Measurements from ENCODE around the gene GALNT14.

The GALNT14 gene

DNA sequence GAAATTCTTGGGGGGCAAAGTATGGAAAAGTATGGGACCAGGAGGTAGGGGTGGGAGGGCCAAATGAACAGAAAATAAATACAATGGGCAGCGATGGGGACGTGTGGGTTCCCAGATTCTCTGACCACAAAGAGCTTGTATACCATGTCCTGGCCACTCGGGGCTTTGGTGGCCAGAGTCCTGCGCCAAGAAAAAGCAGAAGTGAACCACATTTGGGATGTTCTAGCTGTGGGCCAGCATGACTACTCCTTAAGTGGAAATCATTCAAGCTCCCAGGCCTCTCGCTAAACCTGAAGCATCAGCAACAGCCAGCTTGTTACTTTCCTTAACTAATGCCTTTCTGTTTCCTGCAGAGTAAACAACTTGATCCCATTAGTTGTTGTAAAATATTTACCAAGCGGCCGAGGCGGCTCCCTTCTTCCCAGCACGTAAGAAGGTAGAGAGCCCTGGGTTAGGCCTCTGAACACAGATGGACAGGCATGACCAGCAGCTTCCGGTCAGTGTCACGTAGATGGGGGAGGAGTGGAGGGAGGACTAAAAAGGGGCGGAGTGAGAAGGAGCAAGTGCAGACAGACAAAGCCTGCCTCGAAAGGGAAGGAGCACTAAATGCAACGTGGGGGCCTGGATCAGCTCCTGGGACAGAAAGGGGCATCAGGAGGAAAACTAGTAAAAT, 88.2 kb downstream of the GALNT14 start:
- H3K4me1 ChIP-seq (ENCODE audit: control insufficient read depth, insufficient read depth, low read depth, low read length): peaks cover 16% of the 10 kb centered on the region
- H3K9ac ChIP-seq (ENCODE audit: low read length): no peak overlapping the region
- H3K18ac ChIP-seq (ENCODE audit: low read depth in 1 of 2, low read length in 2 of 2): no peak overlapping the region
- no peak overlapping the region for H2BK120ac ChIP-seq (ENCODE audit: low read depth, low read length)
- H3K4ac ChIP-seq (ENCODE audit: low read depth in 1 of 2, low read length in 2 of 2): no peak overlapping the region
- no peak overlapping the region for H4K8ac ChIP-seq (ENCODE audit: low read length)
- peaks cover 68% of the 10 kb centered on the region for H3K79me1 ChIP-seq (replicated peaks; ENCODE audit: low read length, poor library complexity, severe bottlenecking)
- no peak overlapping the region for H2BK12ac ChIP-seq (ENCODE audit: low read length in 2 of 2)
- no peak overlapping the region for H2AFZ ChIP-seq (ENCODE audit: low read depth, low read length)
- 63% methylated on average over 14 of the region's 14 CpGs for WGBS
- H3K14ac ChIP-seq (ENCODE audit: low read length in 2 of 2): no peak overlapping the region
- H3K4me3 ChIP-seq (ENCODE audit: insufficient read depth in 1 of 2, low read depth in 1 of 2, low read length in 2 of 2): no peak overlapping the region
- H3K23ac ChIP-seq (ENCODE audit: low read length in 2 of 2): no peak overlapping the region
- H3K27ac ChIP-seq (ENCODE audit: low read length, poor library complexity, severe bottlenecking): no peak overlapping the region
- H2BK15ac ChIP-seq (ENCODE audit: low read depth, poor library complexity, severe bottlenecking): no peak overlapping the region
- DNase-seq: no peak
- peaks cover 0 to 2% of the 10 kb centered on the region in 2 experiments for H3K36me3 ChIP-seq (ENCODE audit: control insufficient read depth in 1 of 2, insufficient read depth in 2 of 2, low read depth in 1 of 2, low read length in 2 of 2)
- no peak overlapping the region for H2BK5ac ChIP-seq (ENCODE audit: low read depth, low read length, poor library complexity, severe bottlenecking)
- no peak overlapping the region for H3K4me2 ChIP-seq (ENCODE audit: low read length, poor library complexity, severe bottlenecking)
- no peak overlapping the region for H4K91ac ChIP-seq (ENCODE audit: low read length)
- H3K9me3 ChIP-seq (ENCODE audit: control insufficient read depth, low read length): no peaks in the 10 kb centered on the region
- no peak overlapping the region for H2AK5ac ChIP-seq (ENCODE audit: low read length, severe bottlenecking)
- H3K27me3 ChIP-seq (ENCODE audit: control insufficient read depth in 1 of 2, insufficient read depth in 1 of 2, low read length in 2 of 2): no peaks in the 10 kb centered on the region

DNA sequence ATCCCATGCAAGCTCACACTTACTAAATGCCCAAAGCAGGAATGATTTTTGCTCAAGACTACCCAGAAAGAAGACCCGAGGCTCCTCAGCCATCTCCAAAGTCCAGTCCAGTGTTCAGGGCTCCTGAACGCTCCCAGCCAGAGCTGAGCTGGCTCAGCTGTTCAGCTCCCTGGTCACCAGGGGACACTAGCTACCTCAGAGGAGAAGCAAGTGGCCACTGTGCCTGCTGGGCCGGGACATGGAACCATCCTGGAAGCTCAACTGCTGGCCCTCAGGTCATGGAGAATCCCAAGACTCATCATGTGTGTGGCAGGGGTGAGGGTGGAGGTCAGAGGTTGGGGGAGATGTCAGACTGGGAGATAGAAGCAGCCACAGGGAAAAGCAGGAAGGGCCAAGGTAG, 89.0 kb downstream of the GALNT14 start:
- Histone ChIP-seq H2BK5ac (ENCODE audit: low read depth, low read length, poor library complexity, severe bottlenecking) (no peak overlapping the region), H3K9ac (ENCODE audit: low read length) (no peak overlapping the region), H3K27me3 (ENCODE audit: control insufficient read depth in 1 of 2, insufficient read depth in 1 of 2, low read length in 2 of 2) (no peaks in the 10 kb centered on the region), H3K4me2 (ENCODE audit: low read length, poor library complexity, severe bottlenecking) (no peak overlapping the region), H3K79me1 (replicated peaks; ENCODE audit: low read length, poor library complexity, severe bottlenecking) (peaks cover 69% of the 10 kb centered on the region), H3K4me1 (ENCODE audit: control insufficient read depth, insufficient read depth, low read depth, low read length) (peaks cover 16% of the 10 kb centered on the region), H3K36me3 (ENCODE audit: control insufficient read depth in 1 of 2, insufficient read depth in 2 of 2, low read depth in 1 of 2, low read length in 2 of 2) (peaks cover 0 to 2% of the 10 kb centered on the region in 2 experiments), H3K14ac (ENCODE audit: low read length in 2 of 2) (no peak overlapping the region), H4K91ac (ENCODE audit: low read length) (no peak overlapping the region), H3K27ac (ENCODE audit: low read length, poor library complexity, severe bottlenecking) (no peak overlapping the region), H2BK15ac (ENCODE audit: low read depth, poor library complexity, severe bottlenecking) (no peak overlapping the region), H4K8ac (ENCODE audit: low read length) (no peak overlapping the region), H3K4me3 (ENCODE audit: insufficient read depth in 1 of 2, low read depth in 1 of 2, low read length in 2 of 2) (no peak overlapping the region), H3K18ac (ENCODE audit: low read depth in 1 of 2, low read length in 2 of 2) (no peak overlapping the region), H3K9me3 (ENCODE audit: control insufficient read depth, low read length) (no peaks in the 10 kb centered on the region), H2AK5ac (ENCODE audit: low read length, severe bottlenecking) (no peak overlapping the region), H2BK120ac (ENCODE audit: low read depth, low read length) (no peak overlapping the region), H3K4ac (ENCODE audit: low read depth in 1 of 2, low read length in 2 of 2) (no peak overlapping the region), H3K23ac (ENCODE audit: low read length in 2 of 2) (no peak overlapping the region), H2BK12ac (ENCODE audit: low read length in 2 of 2) (no peak overlapping the region), H2AFZ (ENCODE audit: low read depth, low read length) (no peak overlapping the region)
- no peak for DNase-seq
- WGBS: 64% methylated on average over 3 of the region's 3 CpGs

GRCh38 chr2:31047599-31047998, 90.6 kb downstream of the GALNT14 start:
- Histone ChIP-seq H3K27me3 (ENCODE audit: control insufficient read depth in 1 of 2, insufficient read depth in 1 of 2, low read length in 2 of 2) (no peaks in the 10 kb centered on the region), H2BK120ac (ENCODE audit: low read depth, low read length) (no peak overlapping the region), H3K4me3 (ENCODE audit: insufficient read depth in 1 of 2, low read depth in 1 of 2, low read length in 2 of 2) (no peak overlapping the region), H3K4me1 (ENCODE audit: control insufficient read depth, insufficient read depth, low read depth, low read length) (peaks cover 15% of the 10 kb centered on the region), H3K23ac (ENCODE audit: low read length in 2 of 2) (no peak overlapping the region), H3K4ac (ENCODE audit: low read depth in 1 of 2, low read length in 2 of 2) (no peak overlapping the region), H2BK5ac (ENCODE audit: low read depth, low read length, poor library complexity, severe bottlenecking) (no peak overlapping the region), H3K9ac (ENCODE audit: low read length) (no peak overlapping the region), H4K91ac (ENCODE audit: low read length) (no peak overlapping the region), H3K36me3 (ENCODE audit: control insufficient read depth in 1 of 2, insufficient read depth in 2 of 2, low read depth in 1 of 2, low read length in 2 of 2) (peaks cover 0 to 2% of the 10 kb centered on the region in 2 experiments), H2BK15ac (ENCODE audit: low read depth, poor library complexity, severe bottlenecking) (no peak overlapping the region), H3K79me1 (replicated peaks; ENCODE audit: low read length, poor library complexity, severe bottlenecking) (peaks cover 66% of the 10 kb centered on the region), H3K14ac (ENCODE audit: low read length in 2 of 2) (no peak overlapping the region), H3K9me3 (ENCODE audit: control insufficient read depth, low read length) (no peaks in the 10 kb centered on the region), H3K4me2 (ENCODE audit: low read length, poor library complexity, severe bottlenecking) (no peak overlapping the region), H3K18ac (ENCODE audit: low read depth in 1 of 2, low read length in 2 of 2) (no peak overlapping the region), H3K27ac (ENCODE audit: low read length, poor library complexity, severe bottlenecking) (no peak overlapping the region), H2AFZ (ENCODE audit: low read depth, low read length) (no peak overlapping the region), H2AK5ac (ENCODE audit: low read length, severe bottlenecking) (no peak overlapping the region), H4K8ac (ENCODE audit: low read length) (no peak overlapping the region), H2BK12ac (ENCODE audit: low read length in 2 of 2) (no peak overlapping the region)
- DNase-seq: no peak
- 60% methylated on average over 5 of the region's 5 CpGs for WGBS

GRCh38 chr2:31038385-31038784, 99.9 kb downstream of the GALNT14 start:
- no peak overlapping the region for H4K91ac ChIP-seq (ENCODE audit: low read length)
- no peak overlapping the region for H2BK12ac ChIP-seq (ENCODE audit: low read length in 2 of 2)
- no peak overlapping the region for H3K4ac ChIP-seq (ENCODE audit: low read depth in 1 of 2, low read length in 2 of 2)
- no peak overlapping the region for H3K23ac ChIP-seq (ENCODE audit: low read length in 2 of 2)
- H3K4me3 ChIP-seq (ENCODE audit: insufficient read depth in 1 of 2, low read depth in 1 of 2, low read length in 2 of 2): no peak overlapping the region
- H2BK5ac ChIP-seq (ENCODE audit: low read depth, low read length, poor library complexity, severe bottlenecking): no peak overlapping the region
- H3K4me1 ChIP-seq (ENCODE audit: control insufficient read depth, insufficient read depth, low read depth, low read length): no peaks in the 10 kb centered on the region
- H2AFZ ChIP-seq (ENCODE audit: low read depth, low read length): no peak overlapping the region
- H3K79me1 ChIP-seq (replicated peaks; ENCODE audit: low read length, poor library complexity, severe bottlenecking): peaks cover 30% of the 10 kb centered on the region
- 71% methylated on average over 4 of the region's 4 CpGs for WGBS
- H3K9me3 ChIP-seq (ENCODE audit: control insufficient read depth, low read length): peaks cover 29% of the 10 kb centered on the region
- H3K4me2 ChIP-seq (ENCODE audit: low read length, poor library complexity, severe bottlenecking): no peak overlapping the region
- no peak overlapping the region for H4K8ac ChIP-seq (ENCODE audit: low read length)
- H3K18ac ChIP-seq (ENCODE audit: low read depth in 1 of 2, low read length in 2 of 2): no peak overlapping the region
- no peak for DNase-seq
- no peak overlapping the region for H2BK120ac ChIP-seq (ENCODE audit: low read depth, low read length)
- H3K9ac ChIP-seq (ENCODE audit: low read length): no peak overlapping the region
- no peak overlapping the region for H3K27ac ChIP-seq (ENCODE audit: low read length, poor library complexity, severe bottlenecking)
- no peak overlapping the region for H2AK5ac ChIP-seq (ENCODE audit: low read length, severe bottlenecking)
- peaks cover 0 to 10% of the 10 kb centered on the region in 2 experiments for H3K27me3 ChIP-seq (ENCODE audit: control insufficient read depth in 1 of 2, insufficient read depth in 1 of 2, low read length in 2 of 2)
- H3K36me3 ChIP-seq (ENCODE audit: control insufficient read depth in 1 of 2, insufficient read depth in 2 of 2, low read depth in 1 of 2, low read length in 2 of 2): peaks cover 0 to 2% of the 10 kb centered on the region in 2 experiments
- no peak overlapping the region for H2BK15ac ChIP-seq (ENCODE audit: low read depth, poor library complexity, severe bottlenecking)
- no peak overlapping the region for H3K14ac ChIP-seq (ENCODE audit: low read length in 2 of 2)

All from mesenchymal stem cell (in vitro differentiated cells and primary cell).